GM20431 (cell line): Measurements from ENCODE around the gene RTKN2.

Experiments used
- in situ Hi-C: fragments of 300-500 bp; cut with MseI, MboI; formaldehyde crosslinking; loops from one replicate; pipeline ENCODE4 v1.15.0; 2020; ENCODE audit warnings: low sequenced_read_pairs; ENCODE audit not compliant: unreplicated experiment

Gene RTKN2

DNA sequence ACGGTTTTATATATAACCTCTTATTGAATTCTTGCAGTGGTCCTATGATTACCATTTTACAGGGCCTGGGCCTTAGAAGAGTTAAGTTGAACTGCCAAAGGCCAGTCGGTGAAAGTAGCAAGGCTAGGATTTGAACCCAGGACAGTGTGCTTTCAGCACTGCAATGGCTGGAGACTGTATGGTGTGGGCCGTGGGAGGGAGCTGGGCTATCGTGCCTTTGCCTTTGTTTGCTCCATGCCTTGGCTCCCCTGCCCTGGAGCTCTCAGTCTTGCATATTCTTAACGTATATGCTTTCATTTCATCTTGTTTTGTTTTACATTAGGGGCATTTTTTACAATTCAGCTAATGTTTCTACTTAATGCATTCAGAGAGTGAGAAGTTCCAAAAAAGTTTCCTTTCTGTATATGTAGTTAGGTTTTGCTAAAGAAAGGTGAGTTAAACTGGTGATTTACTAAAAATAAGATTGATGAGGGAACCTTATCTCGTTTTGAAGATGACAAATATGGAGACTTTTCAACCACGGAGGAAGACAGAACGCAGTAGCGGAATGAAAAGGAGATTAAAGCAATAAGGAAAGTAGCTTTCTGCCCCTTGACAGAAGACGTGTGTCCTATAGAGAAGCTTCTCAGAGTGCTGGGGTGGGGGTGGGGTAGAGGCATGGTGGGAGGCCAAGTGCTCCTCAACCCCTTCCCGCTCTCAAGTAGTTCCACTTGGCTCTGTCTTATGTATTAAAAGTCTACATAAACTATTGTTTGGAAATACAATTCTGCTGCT, 82.5 kb downstream of the RTKN2 start:
- in situ Hi-C loops, result no loop called here

DNA sequence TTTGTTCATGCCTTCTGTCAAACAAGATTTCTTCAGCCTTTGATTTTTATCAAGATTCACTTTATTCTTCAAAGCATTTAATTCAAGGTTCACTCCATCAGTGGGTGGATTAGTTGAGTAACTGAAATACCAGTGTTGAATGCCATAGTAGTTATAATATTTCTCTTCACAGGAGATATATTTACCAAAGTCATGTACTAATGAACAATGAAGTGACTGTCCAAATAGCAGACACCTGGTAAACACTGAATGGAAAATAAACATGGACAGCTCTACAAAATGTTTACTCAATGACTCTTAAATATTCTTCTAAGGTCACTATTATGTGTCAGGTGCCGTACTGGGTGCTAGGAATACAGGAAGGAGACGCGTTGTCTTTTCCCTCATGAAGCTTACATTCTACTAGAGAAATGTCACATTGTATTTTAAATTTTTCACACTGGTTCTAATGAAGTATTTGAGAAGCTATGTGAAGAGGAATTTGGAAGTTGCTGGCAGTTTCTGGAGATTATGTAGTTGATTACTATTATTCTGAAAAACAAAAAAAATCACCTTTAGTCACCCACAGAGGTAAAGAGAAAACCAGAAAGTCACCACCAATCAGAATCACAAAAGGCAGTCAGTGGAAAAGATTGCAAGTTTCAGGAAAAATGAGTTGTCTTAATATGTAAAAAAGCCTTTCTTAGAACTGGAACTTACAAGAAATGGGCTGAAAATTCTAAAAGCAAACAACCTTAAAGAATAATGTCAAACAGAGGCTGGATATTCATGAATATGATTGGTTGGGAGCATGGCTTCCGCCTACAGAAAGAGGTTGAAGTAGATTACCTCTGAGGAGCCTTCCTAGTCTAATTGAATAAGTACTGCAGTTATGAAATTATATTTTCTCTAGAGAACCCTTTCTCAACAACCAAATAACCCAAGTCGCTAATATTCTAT, 84.5 kb downstream of the RTKN2 start:
- in situ Hi-C loops, result no loop called here

GRCh38 chr10:62183442-62183841, 85.2 kb downstream of the RTKN2 start:
- in situ Hi-C loops, result no loop called here

GRCh38 chr10:62182595-62182994, 86.0 kb downstream of the RTKN2 start:
- in situ Hi-C loops, result no loop called here

GRCh38 chr10:62182171-62182570, 86.5 kb downstream of the RTKN2 start:
- in situ Hi-C loops, result no loop called here

- in situ Hi-C loops, result no loop called here
These were observed 88.0 kb downstream of the RTKN2 start for GRCh38 chr10:62180677-62181076.

GRCh38 chr10:62178568-62178967, 90.1 kb downstream of the RTKN2 start:
- in situ Hi-C loops, result no loop called here

DNA sequence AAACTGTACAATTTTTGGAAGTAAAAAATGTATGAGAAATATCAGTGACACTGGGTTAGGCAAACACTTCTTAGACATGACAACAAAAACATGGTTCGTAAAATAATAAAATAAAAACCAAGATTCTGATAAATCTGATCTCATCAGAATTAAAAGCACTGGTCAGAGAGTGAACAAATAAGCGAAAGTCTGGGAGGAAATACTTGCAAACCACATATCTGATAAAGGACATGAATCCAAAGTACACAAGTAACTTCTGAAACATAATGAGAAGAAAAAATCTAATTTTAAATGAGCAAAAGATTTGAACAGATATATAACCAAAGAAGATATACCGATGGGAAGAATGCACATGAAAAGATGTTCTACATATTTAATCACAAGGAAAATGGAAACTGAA, 91.5 kb downstream of the RTKN2 start:
- in situ Hi-C loops, result no loop called here

DNA sequence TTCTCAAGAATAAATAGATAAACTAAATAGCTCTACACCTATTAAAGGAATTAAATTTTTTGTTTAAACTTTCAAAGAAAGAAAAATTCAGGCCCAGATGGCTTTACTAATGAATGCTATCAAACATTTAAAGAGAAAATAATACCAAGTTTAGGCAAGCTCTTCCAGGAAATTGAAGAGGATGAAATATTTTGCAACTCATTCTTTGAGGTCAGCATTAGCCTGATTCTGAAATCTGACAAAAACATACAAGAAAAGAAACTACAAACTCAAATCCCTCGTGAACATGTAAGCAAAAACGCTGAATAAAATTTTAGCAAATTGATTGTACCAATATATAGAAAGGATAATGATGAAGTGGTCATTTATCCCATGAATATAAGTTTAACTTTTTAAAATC, 93.4 kb downstream of the RTKN2 start:
- in situ Hi-C loops, result no loop called here

DNA sequence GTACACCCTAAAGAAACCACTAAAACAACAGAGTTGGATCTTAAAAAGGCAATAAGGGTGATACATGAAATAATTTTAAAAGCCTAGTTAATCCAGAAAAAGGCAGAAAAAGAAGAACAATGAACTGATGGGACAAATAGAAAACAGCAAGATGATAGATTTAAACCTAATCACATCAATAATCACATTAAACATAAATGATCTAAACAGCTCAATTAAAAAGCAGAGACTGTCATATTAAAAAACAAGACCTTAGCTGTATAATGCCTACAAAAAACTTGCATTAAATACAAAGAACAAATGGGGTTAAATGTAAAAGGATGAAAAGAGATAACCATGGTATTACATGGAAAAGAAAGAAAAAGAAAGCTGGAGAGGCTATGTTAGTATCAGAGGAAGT, 96.2 kb downstream of the RTKN2 start:
- in situ Hi-C loops, result no loop called here

GRCh38 chr10:62171791-62172190, 96.9 kb downstream of the RTKN2 start:
- in situ Hi-C loops, result no loop called here

DNA sequence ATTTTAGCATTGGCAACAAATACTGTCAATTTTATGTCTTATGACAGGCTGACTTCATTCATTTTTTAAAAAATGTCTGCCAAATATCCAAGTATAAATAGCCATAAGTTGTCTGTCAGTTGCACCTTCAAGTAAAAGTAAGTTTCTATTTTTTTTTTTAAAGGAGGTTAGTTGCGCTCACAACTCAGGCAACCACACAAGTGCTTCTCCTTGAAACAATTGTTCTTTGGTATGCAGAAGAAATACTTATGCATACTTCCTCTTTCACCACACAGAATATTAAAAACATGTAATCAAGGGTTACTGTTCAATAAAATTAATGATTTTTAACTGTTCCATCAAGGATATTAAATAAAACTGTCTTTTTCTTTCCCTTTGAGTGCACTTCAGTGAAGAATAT, 97.9 kb downstream of the RTKN2 start:
- in situ Hi-C loops, result no loop called here

DNA sequence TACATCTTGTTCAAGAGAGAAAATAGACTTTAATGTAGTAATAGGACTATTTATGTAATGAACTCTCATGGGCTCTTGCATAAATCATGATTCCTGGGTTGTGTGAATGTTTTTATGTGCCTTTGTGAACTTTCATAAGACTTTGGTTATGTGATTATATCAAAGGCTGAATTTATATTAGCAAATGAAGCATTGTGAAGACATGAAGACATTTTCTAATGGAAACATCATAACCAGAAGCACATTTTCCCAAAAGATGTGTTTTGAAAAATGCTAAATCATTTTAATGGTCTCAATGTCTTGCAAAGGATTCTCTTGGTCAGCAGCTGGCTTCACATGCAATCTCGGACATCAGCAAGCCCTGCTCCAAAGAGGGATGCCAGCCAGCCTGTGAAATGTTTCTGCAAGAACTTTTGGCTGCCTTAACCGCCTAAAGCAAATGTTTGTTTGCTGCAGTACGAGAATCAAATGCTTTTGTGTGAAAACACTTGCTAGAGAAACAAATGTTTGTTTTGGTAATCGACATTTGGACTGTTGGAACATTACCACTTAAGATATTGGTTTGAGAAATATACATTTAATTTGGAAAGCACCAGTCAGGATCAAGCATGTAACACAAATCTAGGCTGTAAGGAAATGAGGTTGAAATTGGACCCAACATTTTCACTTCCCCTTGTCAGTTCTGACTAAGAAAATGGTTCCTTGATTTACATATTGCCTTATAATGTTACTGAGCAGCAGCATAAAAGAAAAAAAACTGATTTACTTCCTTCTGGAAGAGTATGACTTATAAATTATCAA, 102.1 kb downstream of the RTKN2 start:
- in situ Hi-C loops, result no loop called here

- in situ Hi-C loops, result no loop called here
These were observed 102.8 kb downstream of the RTKN2 start for GRCh38 chr10:62165803-62166202.

- in situ Hi-C loops, result no loop called here
These were observed 105.6 kb downstream of the RTKN2 start for GRCh38 chr10:62163024-62163423.

DNA sequence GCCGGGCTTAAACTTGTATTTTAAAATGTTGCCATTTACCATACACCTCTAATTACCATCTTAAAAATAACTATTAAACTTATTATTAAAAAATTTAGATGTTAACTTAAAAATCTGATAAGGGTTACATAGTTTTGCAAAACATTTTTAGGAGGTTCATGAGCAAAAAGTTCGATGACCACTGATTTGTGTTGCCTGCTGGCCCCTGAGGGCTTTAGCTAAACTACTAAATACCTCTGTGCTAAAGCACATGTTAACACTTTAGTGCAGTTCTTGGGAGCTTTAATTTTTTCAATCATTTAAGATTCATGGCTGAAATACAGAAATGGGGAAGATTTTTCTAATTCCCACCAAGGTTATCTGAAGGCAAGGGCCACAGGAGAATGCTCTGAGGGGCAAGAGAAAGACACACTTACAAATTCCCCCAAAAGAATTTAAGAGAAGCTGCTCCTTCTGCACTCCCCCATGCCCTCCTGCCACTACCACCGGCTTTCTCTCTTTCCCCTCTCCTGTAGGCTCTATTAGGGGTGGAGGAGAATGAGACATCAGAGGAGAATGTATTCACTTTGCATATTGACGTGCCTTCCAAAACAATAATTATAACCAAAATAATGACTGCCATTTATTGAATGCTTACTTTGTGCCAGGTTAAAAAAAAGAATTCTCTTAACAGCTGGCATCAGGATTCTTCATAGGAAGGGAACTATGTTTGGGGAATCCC, 106.2 kb downstream of the RTKN2 start:
- in situ Hi-C loops, result no loop called here

DNA sequence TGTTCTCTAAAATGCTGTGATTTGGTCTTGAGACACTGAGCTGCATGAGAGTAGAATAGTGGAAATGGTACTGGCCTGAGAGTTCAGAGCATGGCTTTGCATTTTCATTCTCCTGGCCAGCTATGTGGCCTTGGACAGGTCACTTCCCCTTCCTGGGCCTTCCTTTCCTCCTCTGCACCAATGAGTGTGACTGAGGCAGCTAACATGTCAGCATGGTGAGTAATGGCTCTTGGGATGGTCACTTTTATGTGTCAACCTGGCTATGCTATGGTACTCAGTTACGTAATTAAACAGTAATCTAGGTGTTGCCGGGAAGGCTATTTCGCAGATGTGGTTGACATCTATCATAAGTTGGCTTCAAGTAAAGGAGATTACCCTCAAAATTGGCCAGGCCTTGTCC, 109.3 kb downstream of the RTKN2 start:
- in situ Hi-C loops, result no loop called here

GRCh38 chr10:62157601-62158000, 111.0 kb downstream of the RTKN2 start:
- in situ Hi-C loops, result no loop called here

DNA sequence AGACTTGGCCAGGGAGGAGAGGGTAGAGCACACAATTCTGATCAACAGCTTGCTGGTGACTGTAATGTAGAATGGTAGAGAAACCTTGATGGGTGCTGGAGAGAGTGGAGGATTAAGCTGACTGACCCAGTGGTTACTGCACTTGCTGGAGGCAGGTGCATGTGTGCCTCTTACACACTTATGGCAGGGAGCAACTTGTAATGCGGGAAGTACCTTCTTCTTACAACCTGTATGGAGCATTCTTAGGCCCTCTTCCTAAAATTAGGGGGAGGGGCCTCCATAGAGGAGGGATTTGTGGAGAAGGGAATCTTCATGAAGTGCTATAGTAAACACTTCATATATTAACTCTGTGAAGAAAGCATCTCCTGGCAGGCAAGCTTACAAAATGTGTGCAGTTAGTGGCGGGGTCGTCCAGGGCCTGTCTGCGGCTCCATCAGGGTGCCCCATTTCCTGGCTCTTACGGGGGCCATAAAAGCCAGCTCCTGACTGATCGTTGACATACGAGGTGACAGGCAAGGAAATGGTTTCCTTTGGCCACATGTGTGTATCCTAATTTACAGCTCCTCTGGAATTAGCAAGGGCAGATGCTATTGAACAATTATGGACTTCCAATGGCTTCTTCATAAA, 113.5 kb downstream of the RTKN2 start:
- in situ Hi-C loops, result no loop called here
